ENCODE measurements around the gene ANKRD40.

Gene ANKRD40

DNA sequence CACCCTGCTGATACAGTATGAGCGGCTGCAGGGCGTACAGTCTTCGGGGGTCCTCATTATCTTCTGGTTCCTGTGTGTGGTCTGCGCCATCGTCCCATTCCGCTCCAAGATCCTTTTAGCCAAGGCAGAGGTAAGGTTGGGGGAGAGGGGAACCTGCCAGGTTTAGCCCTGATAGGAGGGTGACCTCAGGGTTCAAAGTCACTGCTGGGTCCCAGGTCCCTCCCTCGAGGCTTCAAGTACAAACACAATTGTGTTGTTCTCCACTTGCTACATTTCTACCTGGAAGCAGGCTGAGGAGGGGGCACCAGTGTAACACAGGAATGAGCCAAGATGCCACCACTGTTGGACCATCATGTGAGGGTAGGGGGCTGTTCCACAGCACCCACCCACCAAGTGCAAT lies 50.7 kb downstream of the ANKRD40 start:
- Histone ChIP-seq H3K23ac (ENCODE audit: low read length) (no peak overlapping the region), H3K4me3 (ENCODE audit: low read depth, low read length) (no peak overlapping the region), H3K27ac (ENCODE audit: low read depth, low read length) (no peak overlapping the region), H2AK5ac (ENCODE audit: low read length) (no peak overlapping the region), H3K9me3 (ENCODE audit: insufficient read depth, low read depth, low read length) (no peaks in the 10 kb centered on the region), H4K91ac (ENCODE audit: low read depth, low read length) (no peak overlapping the region), H3K79me2 (ENCODE audit: control insufficient read depth, insufficient read depth, low read length, poor library complexity) (peaks cover 2% of the 10 kb centered on the region), H3K4me2 (ENCODE audit: low read length) (no peak overlapping the region), H3K36me3 (ENCODE audit: control insufficient read depth in 1 of 2, insufficient read depth in 2 of 2, low read length in 2 of 2) (no peaks in the 10 kb centered on the region), H3K27me3 (ENCODE audit: insufficient read depth, low read length) (no peaks in the 10 kb centered on the region), H3K79me1 (ENCODE audit: low read length) (peaks cover 17% of the 10 kb centered on the region), H2BK120ac (ENCODE audit: insufficient read depth, low read length, poor library complexity) (no peak overlapping the region), H2AFZ (ENCODE audit: insufficient read depth, low read length, poor library complexity) (no peak overlapping the region), H4K12ac (ENCODE audit: low read depth, low read length) (no peak overlapping the region), H2BK5ac (ENCODE audit: low read depth, low read length, poor library complexity) (no peak overlapping the region), H3K4ac (ENCODE audit: low read depth, low read length) (no peak overlapping the region), H3K14ac (ENCODE audit: low read length) (no peak overlapping the region), H3K4me1 (ENCODE audit: control insufficient read depth in 1 of 2, insufficient read depth in 2 of 2, low read length in 2 of 2) (peaks cover 23 to 34% of the 10 kb centered on the region in 2 experiments), H2BK12ac (ENCODE audit: low read length) (no peak overlapping the region), H4K8ac (ENCODE audit: low read depth, low read length) (no peak overlapping the region), H3K18ac (ENCODE audit: low read length) (no peak overlapping the region), H3K9ac (ENCODE audit: low read length) (no peak overlapping the region)
- DNase-seq: no peak
- WGBS (ENCODE audit: extremely low coverage, insufficient coverage, insufficient read length): no CpG with 5 or more reads among the region's 7 CpGs

DNA sequence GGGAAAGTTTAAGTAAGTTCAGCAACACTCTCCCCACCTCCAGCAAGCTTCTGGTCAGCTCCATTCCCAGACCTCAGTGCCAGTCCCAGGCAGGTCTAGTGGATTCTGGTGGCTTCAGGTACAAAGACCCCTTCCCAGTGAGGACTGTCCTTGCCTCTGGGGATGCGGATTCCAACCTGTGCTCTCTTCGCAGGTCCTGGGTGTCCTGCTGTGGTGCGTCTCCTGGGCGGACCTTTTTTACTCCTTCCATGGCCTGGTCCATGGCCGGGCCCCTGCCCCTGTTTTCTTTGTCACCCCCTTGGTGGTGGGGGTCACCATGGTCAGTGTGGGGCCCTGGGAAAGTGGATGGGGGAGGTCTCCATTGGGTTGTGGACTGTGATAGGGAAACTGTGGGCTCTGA lies 51.2 kb downstream of the ANKRD40 start:
- Histone ChIP-seq H3K27me3 (ENCODE audit: insufficient read depth, low read length) (no peaks in the 10 kb centered on the region), H4K12ac (ENCODE audit: low read depth, low read length) (no peak overlapping the region), H2AFZ (ENCODE audit: insufficient read depth, low read length, poor library complexity) (no peak overlapping the region), H3K9me3 (ENCODE audit: insufficient read depth, low read depth, low read length) (no peaks in the 10 kb centered on the region), H2AK5ac (ENCODE audit: low read length) (no peak overlapping the region), H3K14ac (ENCODE audit: low read length) (no peak overlapping the region), H3K27ac (ENCODE audit: low read depth, low read length) (no peak overlapping the region), H3K23ac (ENCODE audit: low read length) (no peak overlapping the region), H4K8ac (ENCODE audit: low read depth, low read length) (no peak overlapping the region), H3K36me3 (ENCODE audit: control insufficient read depth in 1 of 2, insufficient read depth in 2 of 2, low read length in 2 of 2) (no peaks in the 10 kb centered on the region), H3K79me2 (ENCODE audit: control insufficient read depth, insufficient read depth, low read length, poor library complexity) (peaks cover 2% of the 10 kb centered on the region), H2BK120ac (ENCODE audit: insufficient read depth, low read length, poor library complexity) (no peak overlapping the region), H2BK12ac (ENCODE audit: low read length) (no peak overlapping the region), H3K4ac (ENCODE audit: low read depth, low read length) (no peak overlapping the region), H3K4me3 (ENCODE audit: low read depth, low read length) (no peak overlapping the region), H4K91ac (ENCODE audit: low read depth, low read length) (no peak overlapping the region), H3K4me1 (ENCODE audit: control insufficient read depth in 1 of 2, insufficient read depth in 2 of 2, low read length in 2 of 2) (peaks cover 21 to 29% of the 10 kb centered on the region in 2 experiments), H2BK5ac (ENCODE audit: low read depth, low read length, poor library complexity) (no peak overlapping the region), H3K4me2 (ENCODE audit: low read length) (no peak overlapping the region), H3K18ac (ENCODE audit: low read length) (no peak overlapping the region), H3K79me1 (ENCODE audit: low read length) (peaks cover 13% of the 10 kb centered on the region), H3K9ac (ENCODE audit: low read length) (no peak overlapping the region)
- DNase-seq: no peak
- WGBS (ENCODE audit: extremely low coverage, insufficient coverage, insufficient read length): no CpG with 5 or more reads among the region's 5 CpGs

DNA sequence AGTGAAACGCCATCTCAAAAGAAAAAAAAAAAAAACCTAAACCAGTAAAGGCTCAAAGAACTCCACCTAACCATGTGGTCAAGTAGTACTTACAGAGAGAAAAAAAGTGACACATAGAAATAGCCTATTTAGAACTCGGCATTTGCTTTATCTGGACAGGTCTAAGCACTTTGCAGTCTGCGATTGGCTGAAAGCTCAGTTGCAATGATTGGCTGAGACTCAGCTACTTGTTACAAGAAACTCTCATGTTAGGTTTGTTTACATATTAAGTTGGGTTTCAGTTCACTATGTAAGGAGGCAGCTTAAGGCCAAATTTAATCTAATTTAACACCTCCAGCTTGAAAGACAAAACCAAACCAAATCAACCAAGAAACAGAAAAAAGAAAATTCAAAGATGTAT lies 54.0 kb downstream of the ANKRD40 start:
- H3K36me3 ChIP-seq (ENCODE audit: control insufficient read depth in 1 of 2, insufficient read depth in 2 of 2, low read length in 2 of 2): no peaks in the 10 kb centered on the region
- no peak overlapping the region for H4K91ac ChIP-seq (ENCODE audit: low read depth, low read length)
- H3K9ac ChIP-seq (ENCODE audit: low read length): no peak overlapping the region
- no peaks in the 10 kb centered on the region for H3K9me3 ChIP-seq (ENCODE audit: insufficient read depth, low read depth, low read length)
- no peak overlapping the region for H2AK5ac ChIP-seq (ENCODE audit: low read length)
- H4K12ac ChIP-seq (ENCODE audit: low read depth, low read length): no peak overlapping the region
- no CpG with 5 or more reads among the region's 3 CpGs for WGBS (ENCODE audit: extremely low coverage, insufficient coverage, insufficient read length)
- H2AFZ ChIP-seq (ENCODE audit: insufficient read depth, low read length, poor library complexity): no peak overlapping the region
- H3K23ac ChIP-seq (ENCODE audit: low read length): no peak overlapping the region
- no peaks in the 10 kb centered on the region for H3K27me3 ChIP-seq (ENCODE audit: insufficient read depth, low read length)
- no peak overlapping the region for H2BK12ac ChIP-seq (ENCODE audit: low read length)
- H3K18ac ChIP-seq (ENCODE audit: low read length): no peak overlapping the region
- no peak overlapping the region for H3K4me2 ChIP-seq (ENCODE audit: low read length)
- no peak overlapping the region for H3K4me3 ChIP-seq (ENCODE audit: low read depth, low read length)
- H2BK120ac ChIP-seq (ENCODE audit: insufficient read depth, low read length, poor library complexity): no peak overlapping the region
- peaks cover 6% of the 10 kb centered on the region in 2 experiments for H3K4me1 ChIP-seq (ENCODE audit: control insufficient read depth in 1 of 2, insufficient read depth in 2 of 2, low read length in 2 of 2)
- H2BK5ac ChIP-seq (ENCODE audit: low read depth, low read length, poor library complexity): no peak overlapping the region
- no peaks in the 10 kb centered on the region for H3K79me1 ChIP-seq (ENCODE audit: low read length)
- no peak overlapping the region for H4K8ac ChIP-seq (ENCODE audit: low read depth, low read length)
- H3K14ac ChIP-seq (ENCODE audit: low read length): no peak overlapping the region
- DNase-seq: no peak
- no peak overlapping the region for H3K27ac ChIP-seq (ENCODE audit: low read depth, low read length)
- H3K79me2 ChIP-seq (ENCODE audit: control insufficient read depth, insufficient read depth, low read length, poor library complexity): no peaks in the 10 kb centered on the region
- H3K4ac ChIP-seq (ENCODE audit: low read depth, low read length): no peak overlapping the region

DNA sequence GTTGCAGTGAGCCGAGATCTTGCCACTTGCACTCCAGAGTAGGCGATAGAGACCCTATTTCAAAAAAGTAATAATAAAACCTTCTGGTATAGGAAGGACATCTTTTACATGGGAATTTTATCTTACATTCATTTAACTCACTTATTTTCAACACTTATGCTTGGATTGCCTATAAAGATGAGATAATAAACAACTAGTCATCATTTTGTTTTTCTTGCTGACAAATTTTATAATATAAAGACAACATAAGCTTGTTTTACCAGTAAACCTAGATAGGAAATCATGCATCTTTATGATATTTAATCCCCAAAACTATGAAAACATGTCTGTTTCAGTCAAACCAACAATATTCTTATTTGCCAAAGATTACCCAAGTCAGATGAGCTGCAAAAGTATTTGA lies 56.1 kb downstream of the ANKRD40 start:
- Histone ChIP-seq H3K9me3 (ENCODE audit: insufficient read depth, low read depth, low read length) (no peaks in the 10 kb centered on the region), H2AK5ac (ENCODE audit: low read length) (no peak overlapping the region)

More for the DNA sequence above, 56.1 kb downstream of the ANKRD40 start:
- Histone ChIP-seq H2BK5ac (ENCODE audit: low read depth, low read length, poor library complexity) (no peak overlapping the region), H4K91ac (ENCODE audit: low read depth, low read length) (no peak overlapping the region), H4K12ac (ENCODE audit: low read depth, low read length) (no peak overlapping the region), H3K27ac (ENCODE audit: low read depth, low read length) (no peak overlapping the region), H2AFZ (ENCODE audit: insufficient read depth, low read length, poor library complexity) (no peak overlapping the region), H3K4me2 (ENCODE audit: low read length) (no peak overlapping the region), H3K4me1 (ENCODE audit: control insufficient read depth in 1 of 2, insufficient read depth in 2 of 2, low read length in 2 of 2) (no peaks in the 10 kb centered on the region), H3K79me1 (ENCODE audit: low read length) (no peaks in the 10 kb centered on the region), H3K9ac (ENCODE audit: low read length) (no peak overlapping the region), H3K79me2 (ENCODE audit: control insufficient read depth, insufficient read depth, low read length, poor library complexity) (no peaks in the 10 kb centered on the region), H2BK12ac (ENCODE audit: low read length) (no peak overlapping the region), H3K18ac (ENCODE audit: low read length) (no peak overlapping the region), H2BK120ac (ENCODE audit: insufficient read depth, low read length, poor library complexity) (no peak overlapping the region), H3K23ac (ENCODE audit: low read length) (no peak overlapping the region), H3K4me3 (ENCODE audit: low read depth, low read length) (no peak overlapping the region), H3K14ac (ENCODE audit: low read length) (no peak overlapping the region), H4K8ac (ENCODE audit: low read depth, low read length) (no peak overlapping the region), H3K36me3 (ENCODE audit: control insufficient read depth in 1 of 2, insufficient read depth in 2 of 2, low read length in 2 of 2) (no peaks in the 10 kb centered on the region), H3K27me3 (ENCODE audit: insufficient read depth, low read length) (no peaks in the 10 kb centered on the region), H3K4ac (ENCODE audit: low read depth, low read length) (no peak overlapping the region)
- no CpG with 5 or more reads among the region's 2 CpGs for WGBS (ENCODE audit: extremely low coverage, insufficient coverage, insufficient read length)
- DNase-seq: no peak

Measured in trophoblast cell (in vitro differentiated cells and primary cell).